Kidney capillary endothelial cell (primary cell): ENCODE data around the gene POU4F3.
"Not testable (repeated sequence)": the region's sequence is repeated elsewhere in the genome, so short reads cannot be mapped to it uniquely, and the experiment has no call there.

Experiments used
- DNase-seq: peaks from one replicate; pipeline ENCODE4 v3.0.0-alpha.2; 2018; ENCODE audit warnings: low spot score

POU4F3 gene

DNA sequence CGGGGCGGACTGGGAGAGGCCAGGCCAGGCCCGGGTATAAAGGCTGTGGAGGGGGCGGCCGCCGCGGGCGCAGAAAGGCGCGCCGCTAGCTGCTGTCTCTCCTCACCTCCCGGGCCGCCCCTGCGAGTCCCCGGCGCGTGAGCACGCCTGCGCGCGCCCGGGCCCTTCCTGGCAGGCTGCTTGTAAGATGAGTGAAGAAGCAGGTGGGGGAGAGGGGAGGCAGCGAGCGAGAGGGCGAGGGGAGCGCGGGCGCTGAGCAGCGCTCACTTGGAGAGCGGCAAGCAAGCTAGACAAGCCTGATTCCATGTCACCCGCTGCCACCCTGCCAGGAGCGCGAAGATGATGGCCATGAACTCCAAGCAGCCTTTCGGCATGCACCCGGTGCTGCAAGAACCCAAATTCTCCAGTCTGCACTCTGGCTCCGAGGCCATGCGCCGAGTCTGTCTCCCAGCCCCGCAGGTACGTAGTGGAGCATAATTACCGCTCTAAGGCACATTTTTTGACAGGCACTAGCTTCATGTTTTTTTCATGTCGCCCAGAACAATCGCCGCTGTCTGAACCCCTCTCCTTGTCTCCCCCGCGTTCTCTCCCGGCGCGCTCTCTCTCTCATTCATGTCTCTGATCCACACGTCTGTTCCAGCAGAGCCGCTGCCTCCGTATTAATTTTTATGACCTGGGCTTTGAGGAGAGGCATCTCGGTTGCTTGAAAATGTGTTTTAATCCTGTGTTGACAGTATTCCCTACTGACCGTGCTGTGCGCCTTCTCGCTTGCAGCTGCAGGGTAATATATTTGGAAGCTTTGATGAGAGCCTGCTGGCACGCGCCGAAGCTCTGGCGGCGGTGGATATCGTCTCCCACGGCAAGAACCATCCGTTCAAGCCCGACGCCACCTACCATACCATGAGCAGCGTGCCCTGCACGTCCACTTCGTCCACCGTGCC is at the start of gene POU4F3:
POU4F3 (plus strand) TSS at position 66 of the 941 bp plus-strand sequence; CDS start at position 340, 274 bp downstream.
- no peak for DNase-seq

GRCh38 chr5:146290318-146290717 is 48.3 kb upstream of the POU4F3 start:
- DNase-seq, result no peak

DNA sequence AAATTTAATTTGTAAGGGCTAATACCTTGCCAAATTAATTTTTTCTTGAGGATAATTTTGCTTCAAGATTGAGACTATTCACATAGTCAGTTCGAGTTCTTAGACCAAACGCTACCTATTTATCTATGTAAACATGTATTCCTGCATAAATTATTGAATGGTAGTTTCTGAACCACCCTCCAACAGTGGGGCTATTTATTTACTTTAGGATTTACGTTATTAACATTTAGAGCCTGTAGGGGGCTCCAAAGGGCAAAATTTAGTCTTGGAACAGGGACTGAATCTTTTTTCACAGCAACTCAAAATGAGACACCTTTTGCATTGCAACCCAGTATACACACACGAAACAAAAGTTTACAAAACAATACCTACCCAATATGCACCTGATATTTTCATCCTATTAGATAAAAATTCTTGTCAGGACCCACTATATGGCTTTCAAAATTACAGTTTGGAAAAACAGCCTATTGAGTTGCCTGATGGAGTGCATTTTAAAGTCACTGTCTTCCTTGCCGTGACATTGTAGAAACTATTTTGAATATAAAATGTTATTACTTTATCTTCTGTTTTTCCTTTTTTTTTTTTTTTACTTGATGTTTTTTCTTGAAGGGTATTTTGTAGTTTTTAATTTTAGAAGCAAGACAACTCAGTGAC is 47.1 kb upstream of the POU4F3 start:
- DNase-seq, result peak; percentile 43

- DNase-seq, result no peak
Observed at GRCh38 chr5:146296245-146296644, 42.4 kb upstream of the POU4F3 start.

GRCh38 chr5:146298920-146299319 is 39.7 kb upstream of the POU4F3 start:
- not testable (repeated sequence) for DNase-seq

DNA sequence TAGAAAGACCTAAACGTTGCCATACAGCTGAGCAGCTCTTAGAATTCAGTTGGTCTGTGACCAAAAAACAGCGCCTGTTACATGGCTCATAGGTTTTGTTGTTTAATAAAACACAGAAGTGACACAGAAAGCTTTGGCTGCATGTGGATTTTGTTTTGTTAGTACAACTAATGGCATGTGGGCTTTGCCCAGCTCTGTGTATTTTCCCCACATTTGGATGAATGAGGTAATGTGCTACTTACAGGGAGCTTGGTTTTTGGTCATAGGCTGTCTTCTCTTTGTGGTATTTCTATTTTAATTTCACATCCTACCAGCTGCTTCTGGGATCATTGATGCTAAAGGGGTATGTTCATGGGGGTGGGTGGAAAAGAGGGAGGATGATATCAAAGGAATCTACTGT is 37.0 kb upstream of the POU4F3 start:
- no peak for DNase-seq

DNA sequence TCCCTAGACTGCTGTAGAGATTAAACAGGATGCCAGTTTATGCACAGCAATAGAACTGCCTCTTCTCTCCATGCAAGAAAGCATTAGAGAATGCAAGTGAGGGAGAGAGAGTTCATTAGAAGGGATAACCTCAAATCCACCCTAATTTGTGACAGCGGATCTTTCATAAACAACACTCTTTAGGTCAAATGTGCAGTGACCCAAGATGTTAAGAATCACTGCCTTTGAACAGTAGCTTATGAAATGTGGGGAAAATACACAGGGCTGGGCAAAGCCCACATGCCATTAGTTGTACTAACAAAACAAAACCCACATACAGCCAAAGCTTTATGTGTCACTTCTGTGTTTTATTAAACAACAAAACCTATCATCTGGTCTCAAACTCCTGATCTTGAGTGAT is 36.2 kb upstream of the POU4F3 start:
- no peak for DNase-seq

GRCh38 chr5:146306838-146307237 is 31.8 kb upstream of the POU4F3 start:
- DNase-seq, result no peak

- no peak for DNase-seq
Observed at GRCh38 chr5:146307796-146308195, 30.8 kb upstream of the POU4F3 start.

- DNase-seq, result no peak
Observed at GRCh38 chr5:146310540-146310939, 28.1 kb upstream of the POU4F3 start.

DNA sequence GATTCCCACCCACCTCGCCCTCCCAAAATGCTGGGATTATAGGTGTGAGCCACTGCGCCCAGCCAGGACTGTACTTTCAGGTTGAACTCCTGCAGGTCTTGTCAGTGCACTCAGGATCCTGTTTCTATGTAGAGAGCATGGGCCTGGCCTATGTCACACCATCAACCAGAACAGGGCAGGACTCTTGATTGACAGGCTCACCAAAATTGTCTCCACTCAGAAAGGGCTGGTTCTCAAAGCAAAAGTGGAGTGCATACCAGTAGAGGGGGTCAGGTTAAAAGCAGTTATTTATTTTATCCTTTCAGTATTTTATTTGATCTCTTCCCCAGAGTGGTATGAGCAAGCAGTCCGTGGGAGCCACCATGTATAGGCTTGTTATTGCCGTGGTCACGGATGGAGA is 27.4 kb upstream of the POU4F3 start:
- DNase-seq, result no peak

- DNase-seq, result no peak
Observed at GRCh38 chr5:146313027-146313426, 25.6 kb upstream of the POU4F3 start.

- DNase-seq, result no peak
Observed at GRCh38 chr5:146321571-146321970, 17.1 kb upstream of the POU4F3 start.

- no peak for DNase-seq
Observed at GRCh38 chr5:146327257-146327870, 11.3 kb upstream of the POU4F3 start.

DNA sequence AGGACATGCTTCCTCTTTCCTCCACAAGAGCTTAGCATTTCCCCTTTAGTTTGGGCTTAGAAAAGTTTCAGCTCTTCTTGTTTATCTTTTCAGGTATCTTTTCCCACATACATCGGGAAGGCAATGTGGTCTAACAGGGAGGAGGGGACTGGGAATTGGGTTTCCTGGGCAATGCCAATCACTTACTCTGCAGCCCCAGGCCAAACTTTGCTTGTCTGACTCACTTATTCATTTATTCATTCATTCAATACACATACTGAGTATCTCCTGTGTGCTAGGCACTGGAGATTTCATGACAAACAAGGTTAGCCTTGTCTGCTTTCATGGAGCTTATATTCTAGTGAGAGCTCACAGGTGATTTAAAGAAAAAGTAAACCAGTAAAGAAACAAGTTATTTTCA is 10.7 kb upstream of the POU4F3 start:
- no peak for DNase-seq

DNA sequence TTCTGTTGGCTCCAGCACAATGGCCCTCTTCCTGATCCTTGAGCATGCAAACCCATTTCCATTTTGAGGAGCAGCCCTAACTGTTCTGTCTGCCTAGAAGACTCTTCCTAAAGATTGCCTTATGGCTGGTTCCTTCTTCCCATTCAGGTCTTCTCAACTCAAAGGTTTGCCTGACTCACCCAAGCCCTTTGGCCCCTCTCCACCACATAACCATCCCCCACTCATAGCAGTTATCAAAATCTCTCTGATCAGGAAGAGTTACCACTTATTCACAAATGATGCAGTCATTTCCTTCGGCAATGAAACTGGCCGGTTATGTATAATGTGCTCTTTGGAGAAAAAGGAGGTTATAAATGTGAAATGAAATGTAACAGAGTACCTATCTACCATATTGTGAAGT is 8.9 kb upstream of the POU4F3 start:
- DNase-seq, result no peak

DNA sequence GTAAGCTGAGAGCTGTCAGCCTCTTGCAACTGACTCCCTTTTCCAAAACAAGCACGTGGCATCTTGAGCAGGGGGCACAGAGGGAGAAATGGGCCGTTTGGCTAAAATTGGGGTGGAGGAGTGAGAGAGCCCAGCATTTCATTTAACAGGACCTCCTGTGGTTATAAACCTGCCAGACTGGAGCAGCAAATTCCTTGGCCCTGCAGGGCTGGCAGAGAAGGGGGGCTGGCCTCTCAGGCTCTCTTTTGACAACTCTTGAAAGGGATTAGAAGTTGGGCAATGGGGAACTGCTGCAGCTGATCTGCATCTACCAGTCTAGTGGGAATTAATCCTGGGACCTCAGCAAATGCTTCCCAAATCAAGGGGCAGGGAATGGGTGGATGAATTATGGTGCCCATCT is 7.2 kb upstream of the POU4F3 start:
- DNase-seq, result no peak

GRCh38 chr5:146334074-146334533 is 4.5 kb upstream of the POU4F3 start:
- DNase-seq, result no peak

- DNase-seq, result no peak
Observed at GRCh38 chr5:146336197-146336596, 2.4 kb upstream of the POU4F3 start.

DNA sequence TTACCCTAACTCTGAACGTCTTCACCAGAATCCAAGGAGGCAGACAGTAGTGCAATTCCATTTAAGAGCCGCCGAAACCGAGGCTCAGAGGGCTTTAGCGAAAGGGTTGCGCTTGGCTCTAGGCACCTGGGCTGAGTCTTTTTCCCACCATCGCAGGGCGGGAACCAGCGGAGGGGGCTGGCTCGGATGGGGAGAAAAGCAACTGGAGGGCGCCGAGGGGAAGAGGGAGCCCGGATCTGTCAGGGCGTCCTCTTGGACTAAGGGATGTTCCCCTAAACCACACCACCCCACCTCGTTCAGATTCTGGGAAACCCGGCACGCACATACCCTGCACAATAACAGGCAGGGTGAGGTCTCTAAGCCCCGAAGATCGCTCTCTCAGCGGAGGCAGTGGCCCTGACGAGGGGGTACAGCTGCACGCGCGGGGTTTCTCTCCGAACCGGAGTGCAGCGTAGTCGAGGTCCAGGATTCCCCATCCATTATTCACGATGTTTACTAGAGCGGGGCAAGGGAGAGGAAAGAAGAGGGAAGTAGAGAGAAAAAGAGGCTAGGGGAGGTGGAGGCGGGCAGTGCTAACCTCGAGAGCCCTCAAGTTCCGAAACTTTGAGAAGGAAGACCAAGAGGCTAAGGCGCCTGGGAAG is 1.3 kb upstream of the POU4F3 start:
- no peak for DNase-seq

- DNase-seq, result no peak
Observed at GRCh38 chr5:146337928-146338327, 711 bp upstream of the POU4F3 start.

DNA sequence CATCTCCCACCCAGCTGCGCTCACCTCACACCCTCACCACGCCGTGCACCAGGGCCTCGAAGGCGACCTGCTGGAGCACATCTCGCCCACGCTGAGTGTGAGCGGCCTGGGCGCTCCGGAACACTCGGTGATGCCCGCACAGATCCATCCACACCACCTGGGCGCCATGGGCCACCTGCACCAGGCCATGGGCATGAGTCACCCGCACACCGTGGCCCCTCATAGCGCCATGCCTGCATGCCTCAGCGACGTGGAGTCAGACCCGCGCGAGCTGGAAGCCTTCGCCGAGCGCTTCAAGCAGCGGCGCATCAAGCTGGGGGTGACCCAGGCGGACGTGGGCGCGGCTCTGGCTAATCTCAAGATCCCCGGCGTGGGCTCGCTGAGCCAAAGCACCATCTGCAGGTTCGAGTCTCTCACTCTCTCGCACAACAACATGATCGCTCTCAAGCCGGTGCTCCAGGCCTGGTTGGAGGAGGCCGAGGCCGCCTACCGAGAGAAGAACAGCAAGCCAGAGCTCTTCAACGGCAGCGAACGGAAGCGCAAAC is 1.1 kb downstream of the POU4F3 start:
- DNase-seq, result no peak
